ENCODE data around the gene SERPINC1. TPM values are rescaled to one million over a fixed set of nuclear protein-coding genes. Genes with fewer than 3 reads are reported as not detected.
"Not testable (repeated sequence)": the region's sequence is repeated elsewhere in the genome, so short reads cannot be mapped to it uniquely, and the experiment has no call there.

SERPINC1 gene
- total RNA-seq, 1 donor from 2014 or later: not detected

DNA sequence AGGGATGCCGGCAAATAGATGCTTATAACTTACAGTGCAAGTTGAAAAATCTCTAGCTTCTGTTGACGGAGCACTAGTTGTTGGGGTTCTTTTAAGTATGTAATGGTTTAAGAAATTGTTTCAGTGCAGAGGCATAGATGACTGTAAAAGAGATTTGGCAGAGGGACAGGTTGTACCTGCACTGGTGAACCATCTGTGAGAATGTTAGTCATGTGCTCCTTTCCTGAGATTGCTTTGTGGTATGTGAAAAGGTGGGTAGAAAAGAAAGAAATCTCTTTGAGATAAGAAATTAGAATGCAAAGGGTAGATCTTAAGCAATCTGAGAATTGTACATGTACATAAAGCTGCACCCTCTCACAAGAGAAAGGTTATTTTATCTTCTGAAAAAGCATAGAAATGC, 29.5 kb downstream of the SERPINC1 start:
- Mint-ChIP-seq H3K4me1 (ENCODE audit: low read depth, unreplicated experiment) (no peaks in the 10 kb centered on the region), H3K36me3 (ENCODE audit: low read depth, unreplicated experiment) (peaks cover 12% of the 10 kb centered on the region), H3K9me3 (ENCODE audit: unreplicated experiment) (no peaks in the 10 kb centered on the region), H3K27ac (ENCODE audit: unreplicated experiment) (no peak overlapping the region), H3K27me3 (ENCODE audit: low read depth, unreplicated experiment) (no peaks in the 10 kb centered on the region), H3K4me3 (ENCODE audit: unreplicated experiment) (no peak overlapping the region)
- H3K9ac ChIP-seq (ENCODE audit: low read length): no peak overlapping the region
- H4K20me1 ChIP-seq (ENCODE audit: insufficient read depth, low read length): peaks cover 3% of the 10 kb centered on the region
- H3K27ac ChIP-seq (ENCODE audit: low read depth, low read length): no peak overlapping the region
- no peak for FAIRE-seq
- H3K79me2 ChIP-seq (ENCODE audit: insufficient read depth, low read length): peaks cover 5% of the 10 kb centered on the region
- DNase-seq (ENCODE audit: low read depth): no peak
- H3K4me1 ChIP-seq (ENCODE audit: insufficient read depth, low read length): no peaks in the 10 kb centered on the region
- no peak overlapping the region for H3K4me2 ChIP-seq (ENCODE audit: low read length)
- no peak for TF ChIP-seq EZH2 (IDR thresholded peaks at IDR 0.05; ENCODE audit: insufficient read depth, low read length)
- TF ChIP-seq, protein P1, sequence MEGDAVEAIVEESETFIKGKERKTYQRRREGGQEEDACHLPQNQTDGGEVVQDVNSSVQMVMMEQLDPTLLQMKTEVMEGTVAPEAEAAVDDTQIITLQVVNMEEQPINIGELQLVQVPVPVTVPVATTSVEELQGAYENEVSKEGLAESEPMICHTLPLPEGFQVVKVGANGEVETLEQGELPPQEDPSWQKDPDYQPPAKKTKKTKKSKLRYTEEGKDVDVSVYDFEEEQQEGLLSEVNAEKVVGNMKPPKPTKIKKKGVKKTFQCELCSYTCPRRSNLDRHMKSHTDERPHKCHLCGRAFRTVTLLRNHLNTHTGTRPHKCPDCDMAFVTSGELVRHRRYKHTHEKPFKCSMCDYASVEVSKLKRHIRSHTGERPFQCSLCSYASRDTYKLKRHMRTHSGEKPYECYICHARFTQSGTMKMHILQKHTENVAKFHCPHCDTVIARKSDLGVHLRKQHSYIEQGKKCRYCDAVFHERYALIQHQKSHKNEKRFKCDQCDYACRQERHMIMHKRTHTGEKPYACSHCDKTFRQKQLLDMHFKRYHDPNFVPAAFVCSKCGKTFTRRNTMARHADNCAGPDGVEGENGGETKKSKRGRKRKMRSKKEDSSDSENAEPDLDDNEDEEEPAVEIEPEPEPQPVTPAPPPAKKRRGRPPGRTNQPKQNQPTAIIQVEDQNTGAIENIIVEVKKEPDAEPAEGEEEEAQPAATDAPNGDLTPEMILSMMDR (IDR thresholded peaks at IDR 0.05; ENCODE audit: insufficient read depth, low read depth, low read length): no peak
- no peak overlapping the region for H3K4me3 ChIP-seq (ENCODE audit: insufficient read depth, low read depth, low read length)
- no peaks in the 10 kb centered on the region for H3K27me3 ChIP-seq (ENCODE audit: insufficient read depth, low read length)
- no peak overlapping the region for H2AFZ ChIP-seq (ENCODE audit: low read depth, low read length)
- peaks cover 10% of the 10 kb centered on the region for H3K36me3 ChIP-seq (ENCODE audit: insufficient read depth, low read length)
- no peaks in the 10 kb centered on the region for H3K9me3 ChIP-seq (ENCODE audit: insufficient read depth, low read depth, low read length)

DNA sequence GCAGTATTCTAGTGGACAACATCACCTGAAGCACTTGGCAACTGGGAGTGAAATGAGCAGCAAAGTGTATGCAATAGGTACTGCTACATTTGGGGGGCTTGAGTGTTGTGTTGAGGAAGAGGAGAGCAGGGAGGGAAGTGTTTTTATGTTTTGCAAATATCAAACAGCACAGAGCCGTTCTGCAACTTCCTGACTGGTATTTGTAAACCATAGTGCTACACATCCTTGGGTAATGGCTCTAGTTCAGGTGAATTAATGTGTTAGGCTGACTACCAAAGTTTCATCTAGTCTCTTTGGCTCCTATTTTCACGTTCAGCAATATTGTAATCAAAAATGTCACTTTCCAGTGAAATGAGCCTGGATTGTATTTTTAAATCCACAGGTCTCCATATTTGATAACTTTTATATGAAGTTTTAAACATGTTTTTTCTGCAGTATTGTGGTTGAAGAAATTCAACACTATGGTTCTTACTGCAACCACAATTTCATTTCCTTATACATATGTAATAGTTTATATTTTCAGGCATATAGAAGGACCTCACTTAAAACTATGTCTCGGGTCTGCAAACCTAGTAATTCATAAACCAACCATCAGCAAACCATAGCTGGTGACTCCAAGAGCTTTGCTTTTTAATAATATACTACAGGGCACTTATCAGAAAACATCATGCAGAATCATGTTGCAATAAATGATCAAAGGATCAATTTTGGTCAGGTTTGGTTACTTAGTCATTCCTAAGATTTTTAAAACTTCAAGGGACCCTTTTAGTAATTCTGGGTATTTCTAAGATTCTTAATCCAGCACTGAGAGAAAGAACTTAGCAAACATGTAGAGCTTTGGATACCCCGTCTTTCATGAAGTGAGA, 30.1 kb downstream of the SERPINC1 start:
- H3K4me3 ChIP-seq (ENCODE audit: insufficient read depth, low read depth, low read length): no peak overlapping the region
- Mint-ChIP-seq H3K27ac (ENCODE audit: unreplicated experiment) (no peak overlapping the region), H3K4me1 (ENCODE audit: low read depth, unreplicated experiment) (no peaks in the 10 kb centered on the region), H3K4me3 (ENCODE audit: unreplicated experiment) (no peak overlapping the region), H3K27me3 (ENCODE audit: low read depth, unreplicated experiment) (no peaks in the 10 kb centered on the region), H3K9me3 (ENCODE audit: unreplicated experiment) (no peaks in the 10 kb centered on the region), H3K36me3 (ENCODE audit: low read depth, unreplicated experiment) (peaks cover 12% of the 10 kb centered on the region)
- H3K4me1 ChIP-seq (ENCODE audit: insufficient read depth, low read length): no peaks in the 10 kb centered on the region
- H3K9me3 ChIP-seq (ENCODE audit: insufficient read depth, low read depth, low read length): no peaks in the 10 kb centered on the region
- DNase-seq (ENCODE audit: low read depth) (no peak), FAIRE-seq (no peak)
- no peak for TF ChIP-seq EZH2 (IDR thresholded peaks at IDR 0.05; ENCODE audit: insufficient read depth, low read length)
- TF ChIP-seq, protein P1 (IDR thresholded peaks at IDR 0.05; ENCODE audit: insufficient read depth, low read depth, low read length): no peak
- H2AFZ ChIP-seq (ENCODE audit: low read depth, low read length): no peak overlapping the region
- H3K4me2 ChIP-seq (ENCODE audit: low read length): no peak overlapping the region
- H3K79me2 ChIP-seq (ENCODE audit: insufficient read depth, low read length): peaks cover 5% of the 10 kb centered on the region
- H3K27ac ChIP-seq (ENCODE audit: low read depth, low read length): no peak overlapping the region
- H3K36me3 ChIP-seq (ENCODE audit: insufficient read depth, low read length): peaks cover 10% of the 10 kb centered on the region
- H3K9ac ChIP-seq (ENCODE audit: low read length): no peak overlapping the region
- no peaks in the 10 kb centered on the region for H3K27me3 ChIP-seq (ENCODE audit: insufficient read depth, low read length)
- peaks cover 3% of the 10 kb centered on the region for H4K20me1 ChIP-seq (ENCODE audit: insufficient read depth, low read length)

DNA sequence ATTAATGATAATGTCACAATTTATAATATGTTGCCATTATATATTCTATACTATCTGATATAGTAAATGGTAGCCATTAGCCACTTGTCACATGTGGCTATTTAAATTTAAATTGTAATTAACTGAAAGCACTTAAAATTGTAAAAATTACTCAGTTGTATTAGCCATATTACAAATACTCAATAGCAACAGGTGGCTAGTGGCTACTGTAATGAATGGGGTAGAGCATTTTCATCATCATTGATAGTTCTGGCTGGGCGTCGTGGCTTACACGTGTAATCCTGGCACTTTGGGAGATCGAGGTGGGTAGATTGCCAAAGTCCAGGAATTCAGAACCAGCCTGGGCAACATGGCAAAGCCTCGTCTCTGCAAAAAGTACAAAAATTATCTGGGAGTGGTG, 32.4 kb downstream of the SERPINC1 start:
- FAIRE-seq (no peak), DNase-seq (ENCODE audit: low read depth) (no peak)
- peaks cover 15% of the 10 kb centered on the region for H3K36me3 Mint-ChIP-seq (ENCODE audit: low read depth, unreplicated experiment)
- TF ChIP-seq, protein P1 (IDR thresholded peaks at IDR 0.05; ENCODE audit: insufficient read depth, low read depth, low read length): no peak
- no peak for TF ChIP-seq EZH2 (IDR thresholded peaks at IDR 0.05; ENCODE audit: insufficient read depth, low read length)
- H3K27ac Mint-ChIP-seq (ENCODE audit: unreplicated experiment): no peak overlapping the region
- no peaks in the 10 kb centered on the region for H3K9me3 Mint-ChIP-seq (ENCODE audit: unreplicated experiment)
- H4K20me1 ChIP-seq (ENCODE audit: insufficient read depth, low read length): peaks cover 3% of the 10 kb centered on the region
- peaks cover 5% of the 10 kb centered on the region for H3K79me2 ChIP-seq (ENCODE audit: insufficient read depth, low read length)
- H3K4me3 ChIP-seq (ENCODE audit: insufficient read depth, low read depth, low read length): no peak overlapping the region
- H2AFZ ChIP-seq (ENCODE audit: low read depth, low read length): no peak overlapping the region
- no peak overlapping the region for H3K4me3 Mint-ChIP-seq (ENCODE audit: unreplicated experiment)
- H3K4me1 ChIP-seq (ENCODE audit: insufficient read depth, low read length): no peaks in the 10 kb centered on the region
- peaks cover 10% of the 10 kb centered on the region for H3K36me3 ChIP-seq (ENCODE audit: insufficient read depth, low read length)
- H3K27me3 Mint-ChIP-seq (ENCODE audit: low read depth, unreplicated experiment): no peaks in the 10 kb centered on the region
- no peak overlapping the region for H3K4me2 ChIP-seq (ENCODE audit: low read length)
- H3K9me3 ChIP-seq (ENCODE audit: insufficient read depth, low read depth, low read length): no peaks in the 10 kb centered on the region
- H3K27me3 ChIP-seq (ENCODE audit: insufficient read depth, low read length): no peaks in the 10 kb centered on the region
- H3K27ac ChIP-seq (ENCODE audit: low read depth, low read length): no peak overlapping the region
- no peak overlapping the region for H3K9ac ChIP-seq (ENCODE audit: low read length)
- no peaks in the 10 kb centered on the region for H3K4me1 Mint-ChIP-seq (ENCODE audit: low read depth, unreplicated experiment)

DNA sequence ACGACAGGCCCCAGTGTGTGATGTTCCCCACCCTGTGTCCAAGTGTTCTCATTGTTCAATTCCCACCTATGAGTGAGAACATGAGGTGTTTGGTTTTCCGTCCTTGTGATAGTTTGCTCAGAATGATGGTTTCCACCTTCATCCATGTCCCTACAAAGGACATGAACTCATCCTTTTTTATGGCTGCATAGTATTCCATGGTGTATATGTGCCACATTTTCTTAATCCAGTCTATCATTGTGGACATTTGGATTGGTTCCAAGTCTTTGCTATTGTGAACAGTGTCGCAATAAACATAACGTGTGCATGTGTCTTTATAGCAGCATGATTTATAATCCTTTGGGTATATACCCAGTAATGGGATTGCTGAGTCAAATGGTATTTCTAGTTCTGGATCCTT, 36.0 kb downstream of the SERPINC1 start:
- not testable (repeated sequence) for H3K4me1 ChIP-seq (ENCODE audit: insufficient read depth, low read length); H3K4me2 ChIP-seq (ENCODE audit: low read length); H3K4me3 Mint-ChIP-seq (ENCODE audit: unreplicated experiment); FAIRE-seq; H3K9me3 ChIP-seq (ENCODE audit: insufficient read depth, low read depth, low read length); H4K20me1 ChIP-seq (ENCODE audit: insufficient read depth, low read length); H3K9ac ChIP-seq (ENCODE audit: low read length); H3K27me3 ChIP-seq (ENCODE audit: insufficient read depth, low read length); H2AFZ ChIP-seq (ENCODE audit: low read depth, low read length); H3K27ac ChIP-seq (ENCODE audit: low read depth, low read length); DNase-seq (ENCODE audit: low read depth); H3K27ac Mint-ChIP-seq (ENCODE audit: unreplicated experiment); H3K27me3 Mint-ChIP-seq (ENCODE audit: low read depth, unreplicated experiment); H3K4me1 Mint-ChIP-seq (ENCODE audit: low read depth, unreplicated experiment); H3K9me3 Mint-ChIP-seq (ENCODE audit: unreplicated experiment); H3K4me3 ChIP-seq (ENCODE audit: insufficient read depth, low read depth, low read length); H3K79me2 ChIP-seq (ENCODE audit: insufficient read depth, low read length)
- H3K36me3 ChIP-seq (ENCODE audit: insufficient read depth, low read length): peaks cover 22% of the 10 kb centered on the region
- peaks cover 17% of the 10 kb centered on the region for H3K36me3 Mint-ChIP-seq (ENCODE audit: low read depth, unreplicated experiment)
